Heart left ventricle (tissue), 13 donors: Measurements from ENCODE around the gene GRK5.

ENCODE experiments used
- CTCF ChIP-seq, 12 donors: fragments of 200-600 bp; sonication (generic) in 4 of 12; IDR thresholded peaks; one replicate each; pipeline versions ENCODE4 v1.5.0 to v1.8.0; 2018 to 2022; ENCODE audit warnings: antibody characterized with exemption in 12 of 12, mild to moderate bottlenecking in 5 of 12
- POLR2A ChIP-seq, 2 donors: fragments of 450-650 bp; IDR thresholded peaks; one replicate each; pipeline ENCODE4 v1.6.1; 2017; ENCODE audit warnings: antibody characterized with exemption in 2 of 2, mild to moderate bottlenecking in 2 of 2, moderate library complexity in 2 of 2
- donor health status: ischemic (EF 13 %, LVEDD 7.1; RV severe dilation, severe dysfunction).
- donor health status: DM: no; HTN: yes; CAD: no.
- donor health status: DM: no; HTN: no; CAD: no.
- donor health status: ischemic (EF 25% LVEDD 6.9; RV normal size, moderate dysfunction).
- donor health status: ischemic (EF 25% LVEDD 5.7; RV mildly dilated, moderate dysfunction).
- donor health status: ischemic (EF 35%, LVEDD 5.7; RV mildly dilated, moderate dysfunction).
- donor health status: nonischemic (EF 11% LVEDD 7.7; RV severe dilation, severe dysfunction).
- donor health status: DM: yes; HTN: yes; CAD: no.
- donor health status: PGD.
- donor health status: ischemic (EF 29% LVEDD 5.4; RV normal size, mild dysfunction).
- donor health status: nonischemic (EF 23%, LVEDD 6.1; RV moderate dilation, normal function).

DNA sequence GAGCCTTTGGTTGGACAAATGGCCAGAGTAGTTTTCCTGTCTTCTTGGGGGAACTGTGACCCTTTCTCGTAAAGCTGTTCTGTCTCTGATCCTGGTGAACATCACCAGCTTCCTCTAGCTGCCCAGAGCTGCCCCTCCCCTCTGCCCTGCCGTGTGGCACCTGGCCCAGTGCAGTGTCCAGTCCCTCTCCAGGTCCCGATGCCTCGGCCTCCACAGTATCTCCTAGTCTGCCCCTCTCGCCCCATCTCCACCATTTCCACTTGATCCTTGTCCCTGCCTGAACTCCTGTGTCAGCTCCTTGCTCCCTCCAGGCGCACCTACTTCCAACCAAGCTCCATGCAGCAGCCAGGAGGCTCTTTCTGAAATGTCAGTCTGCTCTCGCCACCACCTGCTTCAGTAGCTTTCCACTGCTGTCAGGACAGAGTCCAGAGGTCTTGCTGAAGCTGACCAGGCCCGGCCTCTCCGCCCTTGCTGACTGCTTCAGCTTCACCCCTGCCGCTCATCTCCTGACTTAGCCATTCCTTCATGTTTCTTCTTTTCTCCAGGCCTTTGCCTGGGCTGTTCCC, 133.6 kb downstream of the GRK5 start:
- TF ChIP-seq CTCF (IDR thresholded peaks at IDR 0.05) = no peak
- no peak for TF ChIP-seq POLR2A (IDR thresholded peaks at IDR 0.05)
